K562 (cell line): ENCODE results near the gene LY6G5B. TPM values are rescaled to one million over a fixed set of nuclear protein-coding genes. Genes with fewer than 3 reads are reported as not detected.
A peak's percentile ranks its signal among the peaks of the same experiment; 100 is the strongest.

ENCODE experiments used
- ETV6 ChIP-seq, 3 experiments: fragments of 150-350 bp in 1 of 3; sonication (generic) in 1 of 3; formaldehyde crosslinking in 1 of 3; IDR thresholded peaks; 2 replicates each; pipeline versions ENCODE4 v1.6.1 to v1.8.0; 2014 to 2022; ENCODE audit warnings: borderline replicate concordance in 2 of 3, low read depth in 2 of 3, antibody characterized with exemption in 1 of 3, low read length in 1 of 3, mild to moderate bottlenecking in 1 of 3, missing genetic modification reagents in 1 of 3
- FOXJ2 ChIP-seq: fragments of 200-800 bp; sonication (Bioruptor generic); IDR thresholded peaks from 2 replicates; pipeline ENCODE4 v1.6.1; 2016; ENCODE audit warnings: missing genetic modification characterization, missing compliant biosample characterization
- FOXP1 ChIP-seq: sonication (generic); formaldehyde crosslinking; IDR thresholded peaks from 2 replicates; pipeline ENCODE4 v1.8.0; 2022; ENCODE audit warnings: mild to moderate bottlenecking, missing genetic modification reagents
- GATAD2A ChIP-seq: fragments of 450-650 bp; IDR thresholded peaks from 2 replicates; pipeline ENCODE4 v1.6.1; 2017
- GATAD2B ChIP-seq: fragments of 450-650 bp; IDR thresholded peaks from 2 replicates; pipeline ENCODE4 v1.6.1; 2017; ENCODE audit warnings: mild to moderate bottlenecking, borderline replicate concordance
- GTF2F1 ChIP-seq: IDR thresholded peaks from 2 replicates; pipeline ENCODE4 v1.6.1; 2011; ENCODE audit warnings: low read depth, low read length, improper control_type of control experiment
- HNRNPUL1 ChIP-seq: fragments of 200-400 bp; formaldehyde crosslinking; IDR thresholded peaks from 2 replicates; pipeline ENCODE4 v1.6.1; 2017; ENCODE audit warnings: low read length
- LARP7 ChIP-seq: fragments of 450-650 bp; IDR thresholded peaks from 2 replicates; pipeline ENCODE4 v1.6.1; 2016
- MAFG ChIP-seq: fragments of 450-650 bp; conservative IDR thresholded peaks from 2 replicates; pipeline ENCODE4 v1.6.1; 2016; ENCODE audit warnings: missing genetic modification characterization, missing compliant biosample characterization
- NR2C2 ChIP-seq, 2 experiments: fragments of 200-800 bp in 1 of 2; sonication (Bioruptor generic) in 1 of 2; sonication (generic) in 1 of 2; formaldehyde crosslinking in 1 of 2; IDR thresholded peaks; 2 replicates each; pipeline versions ENCODE4 v1.6.1 to v1.8.0; 2016 to 2022; ENCODE audit warnings: mild to moderate bottlenecking in 1 of 2, missing compliant biosample characterization in 1 of 2, missing genetic modification characterization in 1 of 2, missing genetic modification reagents in 1 of 2
- OTX1 ChIP-seq: fragments of 450-650 bp; formaldehyde crosslinking; IDR thresholded peaks from 2 replicates; pipeline ENCODE4 v1.4.0; 2022; ENCODE audit warnings: mild to moderate bottlenecking
- SIN3B ChIP-seq: fragments of 450-650 bp; IDR thresholded peaks from 2 replicates; pipeline ENCODE4 v1.6.1; 2017; ENCODE audit warnings: low read depth, mild to moderate bottlenecking, moderate library complexity
- TAF7 ChIP-seq: fragments of 450-650 bp; IDR thresholded peaks from 2 replicates; pipeline ENCODE4 v1.6.1; 2016; ENCODE audit warnings: missing genetic modification characterization, missing compliant biosample characterization
- WHSC1 ChIP-seq: IDR thresholded peaks from one replicate; pipeline ENCODE4 v1.6.1; 2012; ENCODE audit warnings: low read length, control low read depth, inconsistent platforms
- XRCC3 ChIP-seq: fragments of 450-650 bp; IDR thresholded peaks from 2 replicates; pipeline ENCODE4 v1.6.1; 2017; ENCODE audit warnings: mild to moderate bottlenecking, moderate library complexity
- ZBTB8A ChIP-seq: fragments of 450-650 bp; IDR thresholded peaks from 2 replicates; pipeline ENCODE4 v1.6.1; 2018; ENCODE audit warnings: mild to moderate bottlenecking, moderate library complexity; ENCODE audit not compliant: partially characterized antibody
- ZFPM2 ChIP-seq: fragments of 250-450 bp; sonication (Bioruptor Pico); IDR thresholded peaks from 2 replicates; pipeline ENCODE4 v1.5.1; 2022; ENCODE audit warnings: mild to moderate bottlenecking
- ZNF77 ChIP-seq: fragments of 250-450 bp; sonication (Bioruptor Pico); IDR thresholded peaks from 2 replicates; pipeline ENCODE4 v1.5.0; 2020
- ZSCAN32 ChIP-seq: fragments of 450-650 bp; formaldehyde crosslinking; IDR thresholded peaks from 2 replicates; pipeline ENCODE4 v1.4.0; 2020; ENCODE audit warnings: mild to moderate bottlenecking, moderate library complexity
- polyA plus RNA-seq, 8 experiments: library from polyadenylated mRNA; depleted of rRNA in 4 of 8; stranded (reverse) in 5 of 8; unstranded in 3 of 8; fragments of >200 nt; fragmentation: Nextera tagmentation in 2 of 8; fragmentation: Illumina TruSeq in 1 of 8; extraction: Ambion mirVana in 2 of 8; extraction: Trizol in 1 of 8; gene quantifications; 2 replicates each; pipeline versions ENCODE4 v1.2.1 to v1.2.3, GENCODE V29; 2011 to 2014; ENCODE audit warnings: inconsistent platforms in 1 of 8, missing spikeins in 1 of 8
- total RNA-seq, 7 experiments: library from RNA; depleted of rRNA in 6 of 7; stranded (reverse); fragments of >200 nt in 6 of 7; fragmentation: Illumina TruSeq in 2 of 7; extraction: Trizol in 2 of 7; gene quantifications; 2 replicates each; pipeline versions ENCODE4 v1.2.1 to v1.2.3, GENCODE V29; 2011 to 2021; ENCODE audit warnings: low replicate concordance in 1 of 7
- TF ChIP-seq, protein P1 (sequence below): IDR thresholded peaks from 2 replicates; pipeline ENCODE4 v1.6.1; 2011; ENCODE audit warnings: borderline replicate concordance, low read depth, mild to moderate bottlenecking, moderate library complexity, low read length; ENCODE audit not compliant: insufficient read depth, poor library complexity, severe bottlenecking
- TF ChIP-seq, protein P2 (sequence below): sonication (generic); formaldehyde crosslinking; IDR thresholded peaks from 2 replicates; pipeline ENCODE4 v1.8.0; 2022; ENCODE audit warnings: mild to moderate bottlenecking, low read depth, missing genetic modification reagents
- TF ChIP-seq, protein P3 (sequence below), 2 experiments: IDR thresholded peaks in 1 of 2; conservative IDR thresholded peaks in 1 of 2; 2 replicates each; pipeline ENCODE4 v1.6.1; 2016; ENCODE audit warnings: low read depth in 2 of 2, mild to moderate bottlenecking in 1 of 2, missing compliant biosample characterization in 1 of 2, missing genetic modification characterization in 1 of 2, moderate library complexity in 1 of 2
- TF ChIP-seq, protein P4 (sequence below): fragments of 250-450 bp; sonication (Bioruptor Pico); IDR thresholded peaks from 2 replicates; pipeline ENCODE4 v1.8.0; 2022; ENCODE audit warnings: inconsistent platforms, mild to moderate bottlenecking, moderate library complexity, borderline replicate concordance

LY6G5B gene
- total and polyA plus RNA-seq, 9 of the 15 experiments (the other 6 are each of a cell fraction or from before 2014, with no cell fraction given): 6.0 to 27.0 (median 7.5) TPM

DNA sequence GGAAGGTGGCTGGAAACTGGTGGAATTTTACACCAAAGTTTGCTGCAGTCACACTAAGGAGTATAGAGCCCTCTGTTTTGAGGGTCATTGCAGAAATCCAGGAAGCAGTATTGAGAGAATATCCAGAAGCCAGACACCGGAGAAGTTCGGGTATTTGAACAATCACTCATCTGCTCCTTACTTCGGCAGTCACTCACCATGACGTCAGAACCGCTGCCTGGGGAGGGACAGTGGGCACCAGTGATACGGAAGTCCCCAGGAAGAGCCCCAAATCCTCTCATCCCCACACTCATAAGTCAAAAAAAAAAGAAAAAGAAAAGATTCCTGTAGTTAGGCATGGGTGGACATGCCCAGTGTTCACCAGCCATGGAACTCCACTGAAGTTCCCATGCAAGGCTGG lies 7.1 kb downstream of the LY6G5B start (continued):
- TF ChIP-seq ZBTB8A: no peak
- no peak for TF ChIP-seq NR2C2 (CRISPR knock-in tag; IDR thresholded peaks at IDR 0.05)
- TF ChIP-seq NR2C2 (tag; IDR thresholded peaks at IDR 0.05): no peak
- no peak for TF ChIP-seq ZNF77 (CRISPR knock-in tag)
- no peak for TF ChIP-seq FOXP1 (CRISPR knock-in tag)
- TF ChIP-seq LARP7: no peak
- no peak for TF ChIP-seq WHSC1
- TF ChIP-seq HNRNPUL1: no peak
- TF ChIP-seq ZSCAN32 (CRISPR knock-in tag): 0 out of 2 replicates have a peak, but pooled peaks have one; percentile 44
- no peak for TF ChIP-seq GATAD2B
- TF ChIP-seq GATAD2A: no peak
- no peak for TF ChIP-seq FOXJ2 (tag)
- no peak for TF ChIP-seq MAFG (tag)
- no peak for TF ChIP-seq TAF7 (tag)
- TF ChIP-seq, protein P1, sequence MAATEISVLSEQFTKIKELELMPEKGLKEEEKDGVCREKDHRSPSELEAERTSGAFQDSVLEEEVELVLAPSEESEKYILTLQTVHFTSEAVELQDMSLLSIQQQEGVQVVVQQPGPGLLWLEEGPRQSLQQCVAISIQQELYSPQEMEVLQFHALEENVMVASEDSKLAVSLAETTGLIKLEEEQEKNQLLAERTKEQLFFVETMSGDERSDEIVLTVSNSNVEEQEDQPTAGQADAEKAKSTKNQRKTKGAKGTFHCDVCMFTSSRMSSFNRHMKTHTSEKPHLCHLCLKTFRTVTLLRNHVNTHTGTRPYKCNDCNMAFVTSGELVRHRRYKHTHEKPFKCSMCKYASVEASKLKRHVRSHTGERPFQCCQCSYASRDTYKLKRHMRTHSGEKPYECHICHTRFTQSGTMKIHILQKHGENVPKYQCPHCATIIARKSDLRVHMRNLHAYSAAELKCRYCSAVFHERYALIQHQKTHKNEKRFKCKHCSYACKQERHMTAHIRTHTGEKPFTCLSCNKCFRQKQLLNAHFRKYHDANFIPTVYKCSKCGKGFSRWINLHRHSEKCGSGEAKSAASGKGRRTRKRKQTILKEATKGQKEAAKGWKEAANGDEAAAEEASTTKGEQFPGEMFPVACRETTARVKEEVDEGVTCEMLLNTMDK: no peak
- TF ChIP-seq, protein P2, sequence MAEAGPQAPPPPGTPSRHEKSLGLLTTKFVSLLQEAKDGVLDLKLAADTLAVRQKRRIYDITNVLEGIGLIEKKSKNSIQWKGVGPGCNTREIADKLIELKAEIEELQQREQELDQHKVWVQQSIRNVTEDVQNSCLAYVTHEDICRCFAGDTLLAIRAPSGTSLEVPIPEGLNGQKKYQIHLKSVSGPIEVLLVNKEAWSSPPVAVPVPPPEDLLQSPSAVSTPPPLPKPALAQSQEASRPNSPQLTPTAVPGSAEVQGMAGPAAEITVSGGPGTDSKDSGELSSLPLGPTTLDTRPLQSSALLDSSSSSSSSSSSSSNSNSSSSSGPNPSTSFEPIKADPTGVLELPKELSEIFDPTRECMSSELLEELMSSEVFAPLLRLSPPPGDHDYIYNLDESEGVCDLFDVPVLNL (CRISPR knock-in tag): 0 out of 2 replicates have a peak, but pooled peaks have one; percentile 2
- no peak for TF ChIP-seq OTX1 (CRISPR knock-in tag)
- TF ChIP-seq SIN3B: no peak
- no peak for TF ChIP-seq XRCC3
- TF ChIP-seq, protein P3, sequence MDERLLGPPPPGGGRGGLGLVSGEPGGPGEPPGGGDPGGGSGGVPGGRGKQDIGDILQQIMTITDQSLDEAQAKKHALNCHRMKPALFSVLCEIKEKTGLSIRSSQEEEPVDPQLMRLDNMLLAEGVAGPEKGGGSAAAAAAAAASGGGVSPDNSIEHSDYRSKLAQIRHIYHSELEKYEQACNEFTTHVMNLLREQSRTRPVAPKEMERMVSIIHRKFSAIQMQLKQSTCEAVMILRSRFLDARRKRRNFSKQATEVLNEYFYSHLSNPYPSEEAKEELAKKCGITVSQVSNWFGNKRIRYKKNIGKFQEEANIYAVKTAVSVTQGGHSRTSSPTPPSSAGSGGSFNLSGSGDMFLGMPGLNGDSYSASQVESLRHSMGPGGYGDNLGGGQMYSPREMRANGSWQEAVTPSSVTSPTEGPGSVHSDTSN (CRISPR knock-in tag; IDR thresholded peaks at IDR 0.05; ENCODE audit: low read depth): peak; percentile 55; the same call in 1 of the 2 replicates
- TF ChIP-seq, protein P3 (tag; conservative IDR thresholded peaks at IDR 0.05; ENCODE audit: low read depth): peak; percentile 90
- TF ChIP-seq, protein P4, sequence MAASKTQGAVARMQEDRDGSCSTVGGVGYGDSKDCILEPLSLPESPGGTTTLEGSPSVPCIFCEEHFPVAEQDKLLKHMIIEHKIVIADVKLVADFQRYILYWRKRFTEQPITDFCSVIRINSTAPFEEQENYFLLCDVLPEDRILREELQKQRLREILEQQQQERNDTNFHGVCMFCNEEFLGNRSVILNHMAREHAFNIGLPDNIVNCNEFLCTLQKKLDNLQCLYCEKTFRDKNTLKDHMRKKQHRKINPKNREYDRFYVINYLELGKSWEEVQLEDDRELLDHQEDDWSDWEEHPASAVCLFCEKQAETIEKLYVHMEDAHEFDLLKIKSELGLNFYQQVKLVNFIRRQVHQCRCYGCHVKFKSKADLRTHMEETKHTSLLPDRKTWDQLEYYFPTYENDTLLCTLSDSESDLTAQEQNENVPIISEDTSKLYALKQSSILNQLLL (CRISPR knock-in tag): no peak
- no peak for TF ChIP-seq GTF2F1
- TF ChIP-seq ZFPM2 (CRISPR knock-in tag): no peak
- no peak for TF ChIP-seq ETV6 (IDR thresholded peaks at IDR 0.05; ENCODE audit: borderline replicate concordance in 1 of 2, low read depth in 2 of 2, low read length in 1 of 2)
- no peak for TF ChIP-seq ETV6 (CRISPR knock-in tag; IDR thresholded peaks at IDR 0.05; ENCODE audit: borderline replicate concordance)
